K562 (cell line): ENCODE results near the gene HIVEP3. TPM values are rescaled to one million over a fixed set of nuclear protein-coding genes. Genes with fewer than 3 reads are reported as not detected.

Experiments
- ATAC-seq: fragments of 200-7000 bp; cut with Tn5 transposase; 3 replicates; pipeline ENCODE4 v1.9.1; 2020; ENCODE audit warnings: moderate library complexity
- BruUV-seq: library from RNA; stranded (reverse); fragments of 400-500 nt; replicated peaks from 2 replicates; lab custom pipeline; 2021; lab: Mats Ljungman, UMichigan
- CTCF ChIA-PET: fragments of 300-600 bp; formaldehyde crosslinking; extraction: SDS; loops from one replicate; lab custom pipeline; 2021; ENCODE audit warnings: low intra/inter-chr PET ratio; lab: Yijun Ruan, JAX
- POLR2A ChIA-PET: fragments of 300-600, 350-650 bp; sonication (Branson Sonifier 250); formaldehyde crosslinking; extraction: SDS; loops from one replicate; lab custom pipeline; 2021; ENCODE audit warnings: antibody characterized with exemption, inconsistent platforms; lab: Yijun Ruan, JAX
- DNase-seq, 4 experiments: peaks; one replicate each; pipeline versions ENCODE4 v3.0.0 to v3.0.0-alpha.2; 2011 to 2018; ENCODE audit warnings: low spot score in 3 of 4, mixed read lengths in 3 of 4; ENCODE audit errors: extremely low read depth in 1 of 4
- FAIRE-seq: peaks from 2 replicates; lab custom pipeline; 2011; peaks lifted over from hg19 to GRCh38; lab: Jason Lieb, UNC
- H2AFZ ChIP-seq: 2 replicates; pipeline ENCODE4 v1.6.0; 2011; ENCODE audit warnings: low read depth, low read length, control low read depth, inconsistent platforms
- H3K27ac ChIP-seq: fragments of 200-600 bp; 3 replicates; pipeline ENCODE4 v1.8.0; 2011; ENCODE audit warnings: low read depth, mild to moderate bottlenecking, control low read depth, inconsistent platforms, low read length, moderate library complexity, mixed read lengths; ENCODE audit errors: extremely low read depth
- H3K27me3 ChIP-seq, 2 experiments: fragments of 300-600 bp in 1 of 2; 2 replicates in 1 of 2; 3 replicates in 1 of 2; pipeline versions ENCODE4 v1.6.0 to v1.8.0; 2011; ENCODE audit warnings: inconsistent platforms in 2 of 2, low read length in 2 of 2, mild to moderate bottlenecking in 1 of 2, mixed read lengths in 1 of 2, moderate library complexity in 1 of 2; ENCODE audit not compliant: control insufficient read depth in 2 of 2, insufficient read depth in 2 of 2
- H3K36me3 ChIP-seq: fragments of 300-600 bp; 3 replicates; pipeline ENCODE4 v1.8.0; 2011; ENCODE audit warnings: mild to moderate bottlenecking, low read length, inconsistent platforms; ENCODE audit not compliant: control insufficient read depth, insufficient read depth
- H3K4me1 ChIP-seq, 2 experiments: fragments of 200-600 bp in 1 of 2; replicated peaks in 1 of 2; 2 replicates in 1 of 2; 3 replicates in 1 of 2; pipeline versions ENCODE4 v1.5.1 to v1.8.0; 2011; ENCODE audit warnings: inconsistent platforms in 2 of 2, low read length in 2 of 2, mild to moderate bottlenecking in 1 of 2, mixed read lengths in 1 of 2, moderate library complexity in 1 of 2; ENCODE audit not compliant: control insufficient read depth in 2 of 2, insufficient read depth in 2 of 2
- H3K4me2 ChIP-seq: 2 replicates; pipeline ENCODE4 v1.6.1; 2011; ENCODE audit warnings: low read length, control low read depth, inconsistent platforms, mixed read lengths; ENCODE audit not compliant: insufficient read depth
- H3K4me3 ChIP-seq: fragments of 200-600 bp; sonication (generic), shearing (Covaris generic); 2 replicates; pipeline ENCODE4 v1.5.1; 2016; ENCODE audit warnings: control low read depth, inconsistent platforms
- H3K79me2 ChIP-seq: fragments of 200-600 bp; 3 replicates; pipeline ENCODE4 v1.8.0; 2011; ENCODE audit warnings: low read length, inconsistent platforms; ENCODE audit not compliant: control insufficient read depth, insufficient read depth
- H3K9ac ChIP-seq, 2 experiments: 2 replicates each; pipeline versions ENCODE4 v1.6.0 to v1.6.1; 2011; ENCODE audit warnings: low read depth in 2 of 2, low read length in 2 of 2, control low read depth in 1 of 2, inconsistent platforms in 1 of 2, mild to moderate bottlenecking in 1 of 2, mixed read lengths in 1 of 2; ENCODE audit not compliant: insufficient read depth in 1 of 2
- H3K9me1 ChIP-seq: one replicate; pipeline ENCODE4 v1.6.0; 2011; ENCODE audit warnings: inconsistent platforms, mild to moderate bottlenecking, low read length, moderate library complexity; ENCODE audit not compliant: control insufficient read depth, insufficient read depth
- H3K9me3 ChIP-seq: replicated peaks from 2 replicates; pipeline ENCODE4 v1.5.1; 2011; ENCODE audit warnings: low read depth, low read length, inconsistent platforms; ENCODE audit not compliant: control insufficient read depth, insufficient read depth
- H4K20me1 ChIP-seq: replicated peaks from 2 replicates; pipeline ENCODE4 v1.6.1; 2011; ENCODE audit warnings: low read length, inconsistent platforms, mixed read lengths; ENCODE audit not compliant: control insufficient read depth, insufficient read depth
- CCAR2 ChIP-seq: fragments of 200-400 bp; formaldehyde crosslinking; IDR thresholded peaks from 2 replicates; pipeline ENCODE4 v1.6.1; 2017; ENCODE audit warnings: mild to moderate bottlenecking, low read depth, low read length
- IRF2 ChIP-seq: sonication (generic); formaldehyde crosslinking; IDR thresholded peaks from 2 replicates; pipeline ENCODE4 v1.8.1; 2022; ENCODE audit warnings: mild to moderate bottlenecking, missing genetic modification reagents
- MCM7 ChIP-seq, 2 experiments: fragments of 450-650 bp; IDR thresholded peaks; 2 replicates each; pipeline ENCODE4 v1.6.1; 2016 to 2018
- MECOM ChIP-seq: fragments of 250-450 bp; sonication (Bioruptor Pico); IDR thresholded peaks from 2 replicates; pipeline ENCODE4 v1.8.0; 2022; ENCODE audit warnings: inconsistent platforms
- MTA1 ChIP-seq: fragments of 450-650 bp; IDR thresholded peaks from 2 replicates; pipeline ENCODE4 v1.6.1; 2017; ENCODE audit warnings: borderline replicate concordance
- NELFE ChIP-seq: IDR thresholded peaks from 2 replicates; pipeline ENCODE4 v1.6.1; 2011; ENCODE audit warnings: mild to moderate bottlenecking; ENCODE audit not compliant: insufficient read depth, insufficient read length
- NFIX ChIP-seq: fragments of 250-450 bp; sonication (Bioruptor Pico); IDR thresholded peaks from 2 replicates; pipeline ENCODE4 v1.4.0; 2020; ENCODE audit warnings: low read depth, mild to moderate bottlenecking, moderate library complexity
- POLR2AphosphoS2 ChIP-seq: IDR thresholded peaks from 2 replicates; pipeline ENCODE4 v1.6.1; 2012; ENCODE audit warnings: low read length, improper control_type of control experiment
- SETDB1 ChIP-seq: IDR thresholded peaks from one replicate; pipeline ENCODE4 v1.6.1; 2012; ENCODE audit warnings: low read length, control low read depth, inconsistent platforms
- TCFL5 ChIP-seq: fragments of 250-450 bp; sonication (Bioruptor Pico); conservative IDR thresholded peaks from 2 replicates; pipeline ENCODE4 v1.6.1; 2021; ENCODE audit warnings: mild to moderate bottlenecking, moderate library complexity, matching md5 sums
- ZC3H11A ChIP-seq: IDR thresholded peaks from 2 replicates; pipeline ENCODE4 v1.6.1; 2012; ENCODE audit warnings: low read depth, low read length, improper control_type of control experiment
- ZNF24 ChIP-seq: fragments of 450-650 bp; IDR thresholded peaks from 2 replicates; pipeline ENCODE4 v1.6.1; 2016
- ZSCAN29 ChIP-seq: fragments of 450-650 bp; IDR thresholded peaks from 2 replicates; pipeline ENCODE4 v1.6.1; 2017
- WGBS: fragments of 100-300 bp; shearing (Covaris generic); methylation state at CpG from one replicate; pipeline ENCODE4 v1.1.6; 2016; ENCODE audit warnings: low coverage, mixed read lengths; ENCODE audit not compliant: insufficient coverage; ENCODE audit errors: missing lambda C conversion rate; 5-methylcytosine and 5-hydroxymethylcytosine counted together
- in situ Hi-C: fragments of 300-500 bp; cut with MboI; formaldehyde crosslinking; loops from 4 replicates; pipeline ENCODE4 v1.15.0; 2018; ENCODE audit warnings: inconsistent platforms, mixed read lengths
- intact Hi-C: fragments of 100-400 bp; cut with micrococcal nuclease; formaldehyde crosslinking; loops from 2 replicates; pipeline ENCODE4 v1.14.2; 2022
- polyA plus RNA-seq, 8 experiments: library from polyadenylated mRNA; depleted of rRNA in 4 of 8; stranded (reverse) in 5 of 8; unstranded in 3 of 8; fragments of >200 nt; fragmentation: Nextera tagmentation in 2 of 8; fragmentation: Illumina TruSeq in 1 of 8; extraction: Ambion mirVana in 2 of 8; extraction: Trizol in 1 of 8; gene quantifications; 2 replicates each; pipeline versions ENCODE4 v1.2.1 to v1.2.3, GENCODE V29; 2011 to 2014; ENCODE audit warnings: inconsistent platforms in 1 of 8, missing spikeins in 1 of 8
- total RNA-seq, 7 experiments: library from RNA; depleted of rRNA in 6 of 7; stranded (reverse); fragments of >200 nt in 6 of 7; fragmentation: Illumina TruSeq in 2 of 7; extraction: Trizol in 2 of 7; gene quantifications; 2 replicates each; pipeline versions ENCODE4 v1.2.1 to v1.2.3, GENCODE V29; 2011 to 2021; ENCODE audit warnings: low replicate concordance in 1 of 7

Gene HIVEP3
- total and polyA plus RNA-seq, 9 of the 15 experiments (the other 6 are each of a cell fraction or from before 2014, with no cell fraction given) = 0.09 to 0.58 (median 0.34) TPM; not detected in 1

GRCh38 chr1:41592451-41593125, 326.1 kb downstream of the HIVEP3 start:
- H2AFZ ChIP-seq = no peak overlapping the region
- TF ChIP-seq CCAR2 = no peak
- TF ChIP-seq TCFL5 (CRISPR knock-in tag) = no peak
- no peak for TF ChIP-seq MTA1
- no peak for TF ChIP-seq SETDB1
- TF ChIP-seq NELFE = no peak
- TF ChIP-seq, all 486 proteins: peak for 0
- Histone ChIP-seq H3K79me2 (no peaks in the 10 kb centered on the region), H4K20me1 (no peaks in the 10 kb centered on the region; the same call in 1 of the 2 replicates), H3K27ac (no peak overlapping the region), H3K9me1 (no peaks in the 10 kb centered on the region), H3K36me3 (no peaks in the 10 kb centered on the region), H3K9ac (no peak overlapping the region), H3K4me3 (no peak overlapping the region), H3K9me3 (no peaks in the 10 kb centered on the region), H3K27me3 (peaks cover 11 to 38% of the 10 kb centered on the region in 2 experiments; a peak in 4 of 5 replicates), H3K4me1 (no peaks in the 10 kb centered on the region), H3K4me2 (no peak overlapping the region)
- ChIA-PET CTCF (no interaction called here), POLR2A (interaction anchor here (1.0 kb wide), 1 partner anchor 13 kb away, joined by 3 read pairs; no protein-coding TSS in a partner anchor)
- no peak for DNase-seq
- under 1% methylated on average over 5 of the region's 5 CpGs for WGBS
- FAIRE-seq = no peak
- in situ Hi-C loops = no loop called here
- intact Hi-C loops = no loop called here
- ATAC-seq = no peak
- BruUV-seq = no TSS peak

GRCh38 chr1:41591891-41592290, 326.8 kb downstream of the HIVEP3 start:
- ATAC-seq (no peak), DNase-seq (no peak), FAIRE-seq (no peak)
- Histone ChIP-seq H3K4me3 (no peak overlapping the region), H2AFZ (no peak overlapping the region), H3K9me3 (no peaks in the 10 kb centered on the region), H3K36me3 (no peaks in the 10 kb centered on the region), H3K27ac (no peak overlapping the region), H4K20me1 (no peaks in the 10 kb centered on the region; the same call in 1 of the 2 replicates), H3K79me2 (no peaks in the 10 kb centered on the region), H3K27me3 (peaks cover 14 to 39% of the 10 kb centered on the region in 2 experiments; a peak in 4 of 5 replicates), H3K4me1 (no peaks in the 10 kb centered on the region), H3K4me2 (no peak overlapping the region), H3K9me1 (no peaks in the 10 kb centered on the region), H3K9ac (no peak overlapping the region)
- intact Hi-C loops = no loop called here
- in situ Hi-C loops = no loop called here
- BruUV-seq = no TSS peak
- POLR2A ChIA-PET = no interaction called here
- no peak for TF ChIP-seq ZSCAN29
- TF ChIP-seq ZC3H11A = no peak
- TF ChIP-seq ZNF24 = no peak
- TF ChIP-seq MCM7 (IDR thresholded peaks at IDR 0.05) = no peak
- TF ChIP-seq IRF2 = no peak
- no peak for TF ChIP-seq POLR2AphosphoS2
- TF ChIP-seq NFIX = no peak
- no peak for TF ChIP-seq MECOM (CRISPR knock-in tag)
- CTCF ChIA-PET = no interaction called here
- WGBS = 1% methylated on average over 6 of the region's 6 CpGs
